DND-41 (cell line): ENCODE results near the gene APOLD1.

Experiments used
- CTCF ChIP-seq: IDR thresholded peaks from 2 replicates; pipeline ENCODE4 v1.5.1; 2012; ENCODE audit warnings: borderline replicate concordance, low read length, moderate library complexity, mild to moderate bottlenecking; ENCODE audit not compliant: poor library complexity, severe bottlenecking; ENCODE audit errors: extremely low read depth
- EZH2 ChIP-seq: IDR thresholded peaks from 3 replicates; pipeline ENCODE4 v1.6.1; 2012; ENCODE audit warnings: borderline replicate concordance, low read depth, mild to moderate bottlenecking, moderate library complexity, low read length, inconsistent platforms; ENCODE audit not compliant: severe bottlenecking

GRCh38 chr12:12774791-12775190 is 10.7 kb upstream of the APOLD1 start:
- TF ChIP-seq EZH2 (no peak), CTCF (no peak)
